K562 (cell line): ENCODE results near the gene CPLANE2. TPM values are rescaled to one million over a fixed set of nuclear protein-coding genes. Genes with fewer than 3 reads are reported as not detected.

Experiments
- DIDO1 ChIP-seq: fragments of 450-650 bp; IDR thresholded peaks from 2 replicates; pipeline ENCODE4 v1.6.1; 2016; ENCODE audit warnings: low read depth, missing biosample characterization, missing genetic modification characterization
- HMGN3 ChIP-seq: IDR thresholded peaks from 2 replicates; pipeline ENCODE4 v1.6.1; 2011; ENCODE audit warnings: borderline replicate concordance, low read depth, mild to moderate bottlenecking, mixed read lengths, low read length; ENCODE audit not compliant: insufficient read length; ENCODE audit errors: extremely low read depth
- JUND ChIP-seq, 2 experiments: IDR thresholded peaks; 2 replicates in 1 of 2; 3 replicates in 1 of 2; pipeline ENCODE4 v1.6.1; 2011; ENCODE audit warnings: borderline replicate concordance in 2 of 2, low read depth in 2 of 2, low read length in 2 of 2, improper control_type of control experiment in 1 of 2, missing biosample characterization in 1 of 2, missing genetic modification characterization in 1 of 2, missing genetic modification reagents in 1 of 2
- NEUROD1 ChIP-seq: fragments of 150-350 bp; IDR thresholded peaks from 2 replicates; pipeline ENCODE4 v1.6.1; 2014; ENCODE audit warnings: borderline replicate concordance, low read length, low read depth; ENCODE audit not compliant: partially characterized antibody
- PHTF2 ChIP-seq: fragments of 250-450 bp; sonication (Bioruptor Pico); IDR thresholded peaks from 2 replicates; pipeline ENCODE4 v1.5.0; 2021; ENCODE audit warnings: mild to moderate bottlenecking
- RBBP5 ChIP-seq: fragments of 200-600 bp; sonication (generic); IDR thresholded peaks from 2 replicates; pipeline ENCODE4 v1.6.1; 2012; ENCODE audit warnings: borderline replicate concordance, mild to moderate bottlenecking, low read length, control low read depth, inconsistent platforms; ENCODE audit not compliant: insufficient read depth, poor library complexity, severe bottlenecking
- RBFOX2 ChIP-seq: fragments of 200-400 bp; formaldehyde crosslinking; IDR thresholded peaks from 2 replicates; pipeline ENCODE4 v1.6.1; 2017; ENCODE audit warnings: low read depth, mild to moderate bottlenecking, low read length, moderate library complexity
- RBM34 ChIP-seq: fragments of 200-400 bp; formaldehyde crosslinking; IDR thresholded peaks from 2 replicates; pipeline ENCODE4 v1.6.1; 2018; ENCODE audit warnings: low read length, borderline replicate concordance; ENCODE audit not compliant: insufficient read depth
- SMAD4 ChIP-seq: fragments of 250-450 bp; sonication (Bioruptor Pico); conservative IDR thresholded peaks from 2 replicates; pipeline ENCODE4 v1.8.0; 2021; ENCODE audit warnings: inconsistent platforms, mild to moderate bottlenecking, moderate library complexity
- SMARCA5 ChIP-seq: fragments of 450-650 bp; IDR thresholded peaks from 2 replicates; pipeline ENCODE4 v1.6.1; 2016
- SMARCE1 ChIP-seq: fragments of 450-650 bp; IDR thresholded peaks from 2 replicates; pipeline ENCODE4 v1.7.1; 2016; ENCODE audit warnings: mild to moderate bottlenecking
- TGIF2 ChIP-seq: sonication (generic); formaldehyde crosslinking; IDR thresholded peaks from 2 replicates; pipeline ENCODE4 v1.8.1; 2022; ENCODE audit warnings: mild to moderate bottlenecking, missing genetic modification reagents, moderate library complexity
- polyA plus RNA-seq, 8 experiments: library from polyadenylated mRNA; depleted of rRNA in 4 of 8; stranded (reverse) in 5 of 8; unstranded in 3 of 8; fragments of >200 nt; fragmentation: Nextera tagmentation in 2 of 8; fragmentation: Illumina TruSeq in 1 of 8; extraction: Ambion mirVana in 2 of 8; extraction: Trizol in 1 of 8; gene quantifications; 2 replicates each; pipeline versions ENCODE4 v1.2.1 to v1.2.3, GENCODE V29; 2011 to 2014; ENCODE audit warnings: inconsistent platforms in 1 of 8, missing spikeins in 1 of 8
- total RNA-seq, 7 experiments: library from RNA; depleted of rRNA in 6 of 7; stranded (reverse); fragments of >200 nt in 6 of 7; fragmentation: Illumina TruSeq in 2 of 7; extraction: Trizol in 2 of 7; gene quantifications; 2 replicates each; pipeline versions ENCODE4 v1.2.1 to v1.2.3, GENCODE V29; 2011 to 2021; ENCODE audit warnings: low replicate concordance in 1 of 7
- TF ChIP-seq, protein P1 (sequence below): fragments of 250-450 bp; sonication (Bioruptor Pico); IDR thresholded peaks from 2 replicates; pipeline ENCODE4 v1.4.0; 2020; ENCODE audit warnings: mild to moderate bottlenecking, moderate library complexity
- TF ChIP-seq, protein P2 (sequence below): sonication (generic); formaldehyde crosslinking; IDR thresholded peaks from 2 replicates; pipeline ENCODE4 v1.8.0; 2022; ENCODE audit warnings: mild to moderate bottlenecking, missing genetic modification reagents
- TF ChIP-seq, protein P3 (sequence below): fragments of 200-400 bp; formaldehyde crosslinking; IDR thresholded peaks from 2 replicates; pipeline ENCODE4 v1.6.1; 2017; ENCODE audit warnings: mild to moderate bottlenecking, low read depth, low read length, moderate library complexity
- TF ChIP-seq, protein P4 (sequence below): sonication (generic); formaldehyde crosslinking; IDR thresholded peaks from 2 replicates; pipeline ENCODE4 v1.8.0; 2023; ENCODE audit warnings: mild to moderate bottlenecking, missing genetic modification reagents

CPLANE2 gene
- total and polyA plus RNA-seq, 9 of the 15 experiments (the other 6 are each of a cell fraction or from before 2014, with no cell fraction given), result 0.17 to 20.9 (median 8.1) TPM

DNA sequence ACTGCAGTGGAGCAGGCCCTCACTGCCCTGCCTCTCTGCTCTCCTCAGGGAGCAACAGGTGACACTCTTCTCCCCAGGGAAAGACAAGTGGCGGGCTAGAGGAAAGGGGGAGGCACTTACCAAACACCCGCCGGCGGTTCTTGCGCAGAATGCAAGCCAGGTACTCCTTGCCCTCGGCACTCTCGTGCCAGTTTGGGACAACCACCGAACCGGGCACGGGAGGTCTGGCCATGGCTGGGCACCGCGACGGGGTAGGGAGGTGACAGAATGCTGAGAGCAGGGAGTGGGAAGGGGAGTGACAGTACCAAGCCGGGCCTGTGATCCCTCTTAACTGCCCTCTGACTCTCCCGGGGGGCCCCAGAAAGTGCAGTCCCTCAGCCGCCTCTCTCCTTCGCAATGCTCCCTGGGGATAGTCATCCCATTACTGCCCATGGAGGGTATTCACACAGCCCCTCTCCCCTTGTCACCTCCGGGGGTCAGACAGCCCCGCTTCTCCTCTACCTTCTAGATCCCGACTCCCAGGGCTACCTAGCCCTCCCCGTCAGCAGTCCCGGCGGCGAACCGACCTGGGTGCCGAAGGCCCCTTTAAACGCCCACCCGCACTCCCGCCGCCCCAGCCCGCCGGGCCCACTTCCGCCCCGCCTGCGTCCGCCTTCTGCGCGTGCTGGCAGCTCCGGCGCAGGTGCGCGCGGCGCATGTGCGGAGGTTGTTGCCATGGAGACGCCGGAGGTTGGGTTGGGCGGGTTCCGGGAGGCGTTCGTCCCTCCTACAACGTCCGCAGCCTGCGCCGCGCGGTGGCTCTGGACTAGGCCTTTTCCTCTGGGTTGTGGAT, at the start of gene CPLANE2 (continued):
- TF ChIP-seq RBM34 (no peak), SMARCA5 (no peak), SMAD4 (CRISPR knock-in tag) (0 out of 2 replicates have a peak, but pooled peaks have one; percentile 69), HMGN3 (no peak), TGIF2 (no peak), RBFOX2 (peak; percentile 92), SMARCE1 (peak; percentile 12; the same call in 1 of the 2 replicates), NEUROD1 (peak; percentile 66), PHTF2 (CRISPR knock-in tag) (no peak), DIDO1 (no peak), RBBP5 (peak; percentile 61), JUND (IDR thresholded peaks at IDR 0.05; ENCODE audit: borderline replicate concordance, low read depth, low read length) (peak; percentile 32), JUND (tag; IDR thresholded peaks at IDR 0.05; ENCODE audit: borderline replicate concordance, low read depth, low read length) (no peak; the same call in 2 of the 3 replicates)
- TF ChIP-seq, protein P1, sequence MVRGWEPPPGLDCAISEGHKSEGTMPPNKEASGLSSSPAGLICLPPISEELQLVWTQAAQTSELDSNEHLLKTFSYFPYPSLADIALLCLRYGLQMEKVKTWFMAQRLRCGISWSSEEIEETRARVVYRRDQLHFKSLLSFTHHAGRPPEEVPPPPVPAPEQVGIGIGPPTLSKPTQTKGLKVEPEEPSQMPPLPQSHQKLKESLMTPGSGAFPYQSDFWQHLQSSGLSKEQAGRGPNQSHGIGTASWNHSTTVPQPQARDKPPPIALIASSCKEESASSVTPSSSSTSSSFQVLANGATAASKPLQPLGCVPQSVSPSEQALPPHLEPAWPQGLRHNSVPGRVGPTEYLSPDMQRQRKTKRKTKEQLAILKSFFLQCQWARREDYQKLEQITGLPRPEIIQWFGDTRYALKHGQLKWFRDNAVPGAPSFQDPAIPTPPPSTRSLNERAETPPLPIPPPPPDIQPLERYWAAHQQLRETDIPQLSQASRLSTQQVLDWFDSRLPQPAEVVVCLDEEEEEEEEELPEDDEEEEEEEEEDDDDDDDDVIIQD (CRISPR knock-in tag), result no peak
- TF ChIP-seq, protein P2, sequence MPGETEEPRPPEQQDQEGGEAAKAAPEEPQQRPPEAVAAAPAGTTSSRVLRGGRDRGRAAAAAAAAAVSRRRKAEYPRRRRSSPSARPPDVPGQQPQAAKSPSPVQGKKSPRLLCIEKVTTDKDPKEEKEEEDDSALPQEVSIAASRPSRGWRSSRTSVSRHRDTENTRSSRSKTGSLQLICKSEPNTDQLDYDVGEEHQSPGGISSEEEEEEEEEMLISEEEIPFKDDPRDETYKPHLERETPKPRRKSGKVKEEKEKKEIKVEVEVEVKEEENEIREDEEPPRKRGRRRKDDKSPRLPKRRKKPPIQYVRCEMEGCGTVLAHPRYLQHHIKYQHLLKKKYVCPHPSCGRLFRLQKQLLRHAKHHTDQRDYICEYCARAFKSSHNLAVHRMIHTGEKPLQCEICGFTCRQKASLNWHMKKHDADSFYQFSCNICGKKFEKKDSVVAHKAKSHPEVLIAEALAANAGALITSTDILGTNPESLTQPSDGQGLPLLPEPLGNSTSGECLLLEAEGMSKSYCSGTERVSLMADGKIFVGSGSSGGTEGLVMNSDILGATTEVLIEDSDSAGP (CRISPR knock-in tag), result peak; percentile 90
- TF ChIP-seq, protein P3, sequence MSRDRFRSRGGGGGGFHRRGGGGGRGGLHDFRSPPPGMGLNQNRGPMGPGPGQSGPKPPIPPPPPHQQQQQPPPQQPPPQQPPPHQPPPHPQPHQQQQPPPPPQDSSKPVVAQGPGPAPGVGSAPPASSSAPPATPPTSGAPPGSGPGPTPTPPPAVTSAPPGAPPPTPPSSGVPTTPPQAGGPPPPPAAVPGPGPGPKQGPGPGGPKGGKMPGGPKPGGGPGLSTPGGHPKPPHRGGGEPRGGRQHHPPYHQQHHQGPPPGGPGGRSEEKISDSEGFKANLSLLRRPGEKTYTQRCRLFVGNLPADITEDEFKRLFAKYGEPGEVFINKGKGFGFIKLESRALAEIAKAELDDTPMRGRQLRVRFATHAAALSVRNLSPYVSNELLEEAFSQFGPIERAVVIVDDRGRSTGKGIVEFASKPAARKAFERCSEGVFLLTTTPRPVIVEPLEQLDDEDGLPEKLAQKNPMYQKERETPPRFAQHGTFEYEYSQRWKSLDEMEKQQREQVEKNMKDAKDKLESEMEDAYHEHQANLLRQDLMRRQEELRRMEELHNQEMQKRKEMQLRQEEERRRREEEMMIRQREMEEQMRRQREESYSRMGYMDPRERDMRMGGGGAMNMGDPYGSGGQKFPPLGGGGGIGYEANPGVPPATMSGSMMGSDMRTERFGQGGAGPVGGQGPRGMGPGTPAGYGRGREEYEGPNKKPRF, result no peak
- TF ChIP-seq, protein P4, sequence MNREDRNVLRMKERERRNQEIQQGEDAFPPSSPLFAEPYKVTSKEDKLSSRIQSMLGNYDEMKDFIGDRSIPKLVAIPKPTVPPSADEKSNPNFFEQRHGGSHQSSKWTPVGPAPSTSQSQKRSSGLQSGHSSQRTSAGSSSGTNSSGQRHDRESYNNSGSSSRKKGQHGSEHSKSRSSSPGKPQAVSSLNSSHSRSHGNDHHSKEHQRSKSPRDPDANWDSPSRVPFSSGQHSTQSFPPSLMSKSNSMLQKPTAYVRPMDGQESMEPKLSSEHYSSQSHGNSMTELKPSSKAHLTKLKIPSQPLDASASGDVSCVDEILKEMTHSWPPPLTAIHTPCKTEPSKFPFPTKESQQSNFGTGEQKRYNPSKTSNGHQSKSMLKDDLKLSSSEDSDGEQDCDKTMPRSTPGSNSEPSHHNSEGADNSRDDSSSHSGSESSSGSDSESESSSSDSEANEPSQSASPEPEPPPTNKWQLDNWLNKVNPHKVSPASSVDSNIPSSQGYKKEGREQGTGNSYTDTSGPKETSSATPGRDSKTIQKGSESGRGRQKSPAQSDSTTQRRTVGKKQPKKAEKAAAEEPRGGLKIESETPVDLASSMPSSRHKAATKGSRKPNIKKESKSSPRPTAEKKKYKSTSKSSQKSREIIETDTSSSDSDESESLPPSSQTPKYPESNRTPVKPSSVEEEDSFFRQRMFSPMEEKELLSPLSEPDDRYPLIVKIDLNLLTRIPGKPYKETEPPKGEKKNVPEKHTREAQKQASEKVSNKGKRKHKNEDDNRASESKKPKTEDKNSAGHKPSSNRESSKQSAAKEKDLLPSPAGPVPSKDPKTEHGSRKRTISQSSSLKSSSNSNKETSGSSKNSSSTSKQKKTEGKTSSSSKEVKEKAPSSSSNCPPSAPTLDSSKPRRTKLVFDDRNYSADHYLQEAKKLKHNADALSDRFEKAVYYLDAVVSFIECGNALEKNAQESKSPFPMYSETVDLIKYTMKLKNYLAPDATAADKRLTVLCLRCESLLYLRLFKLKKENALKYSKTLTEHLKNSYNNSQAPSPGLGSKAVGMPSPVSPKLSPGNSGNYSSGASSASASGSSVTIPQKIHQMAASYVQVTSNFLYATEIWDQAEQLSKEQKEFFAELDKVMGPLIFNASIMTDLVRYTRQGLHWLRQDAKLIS (CRISPR knock-in tag), result no peak
